SKM-1 (cell line): ENCODE results near the gene SDSL.

ENCODE experiments used
- DNase-seq: peaks from one replicate; lab custom pipeline; 2025; ENCODE audit not compliant: unreplicated experiment; lab: John Stamatoyannopoulos, UW

The SDSL gene

DNA sequence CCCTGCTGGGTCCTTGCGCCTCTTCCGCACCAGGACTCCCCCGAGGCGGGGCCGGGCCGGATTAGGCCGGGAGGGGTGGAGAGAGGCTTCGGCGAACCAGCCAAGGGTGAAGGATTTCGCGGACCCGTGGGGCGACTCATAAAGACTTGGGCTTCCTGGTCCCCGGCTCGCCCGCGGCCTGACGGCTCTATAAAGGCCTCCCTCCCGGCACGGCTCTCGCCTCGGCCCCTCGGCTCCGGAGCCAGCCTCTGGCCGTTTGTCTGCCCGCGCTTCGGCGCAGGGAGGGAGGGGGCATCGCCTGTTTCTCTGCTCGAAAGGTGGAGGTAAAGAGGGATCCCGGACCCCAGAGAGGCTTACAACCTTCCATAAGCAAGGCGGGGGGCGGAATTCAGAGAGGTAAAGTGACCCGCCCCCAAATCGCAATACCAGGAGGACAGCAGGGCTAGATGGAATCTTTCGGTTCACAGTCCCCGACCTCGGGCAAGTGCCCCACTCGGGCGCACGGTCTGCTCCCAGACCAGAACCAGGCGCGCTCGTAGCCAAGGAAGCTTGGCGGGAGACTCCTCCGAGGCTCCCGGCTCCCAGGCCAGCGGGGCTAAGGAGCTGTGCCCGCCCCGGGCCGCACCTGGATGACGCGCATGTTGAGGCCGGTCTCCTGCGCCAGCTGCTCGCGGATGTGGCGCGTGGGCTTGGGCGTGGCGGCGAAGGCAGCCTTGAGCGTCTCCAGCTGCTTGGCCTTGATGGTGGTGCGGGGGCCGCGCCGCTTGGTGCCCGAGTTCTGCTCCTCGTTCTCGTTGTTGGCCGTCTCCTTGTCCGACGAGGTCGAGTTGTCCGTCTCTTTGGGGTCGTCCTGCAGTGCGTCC, 45.6 kb downstream of the SDSL start:
- DNase-seq: no peak

GRCh38 chr12:113468365-113469223, 46.4 kb downstream of the SDSL start:
- no peak for DNase-seq

GRCh38 chr12:113469224-113469948, 47.2 kb downstream of the SDSL start:
- DNase-seq: no peak

DNA sequence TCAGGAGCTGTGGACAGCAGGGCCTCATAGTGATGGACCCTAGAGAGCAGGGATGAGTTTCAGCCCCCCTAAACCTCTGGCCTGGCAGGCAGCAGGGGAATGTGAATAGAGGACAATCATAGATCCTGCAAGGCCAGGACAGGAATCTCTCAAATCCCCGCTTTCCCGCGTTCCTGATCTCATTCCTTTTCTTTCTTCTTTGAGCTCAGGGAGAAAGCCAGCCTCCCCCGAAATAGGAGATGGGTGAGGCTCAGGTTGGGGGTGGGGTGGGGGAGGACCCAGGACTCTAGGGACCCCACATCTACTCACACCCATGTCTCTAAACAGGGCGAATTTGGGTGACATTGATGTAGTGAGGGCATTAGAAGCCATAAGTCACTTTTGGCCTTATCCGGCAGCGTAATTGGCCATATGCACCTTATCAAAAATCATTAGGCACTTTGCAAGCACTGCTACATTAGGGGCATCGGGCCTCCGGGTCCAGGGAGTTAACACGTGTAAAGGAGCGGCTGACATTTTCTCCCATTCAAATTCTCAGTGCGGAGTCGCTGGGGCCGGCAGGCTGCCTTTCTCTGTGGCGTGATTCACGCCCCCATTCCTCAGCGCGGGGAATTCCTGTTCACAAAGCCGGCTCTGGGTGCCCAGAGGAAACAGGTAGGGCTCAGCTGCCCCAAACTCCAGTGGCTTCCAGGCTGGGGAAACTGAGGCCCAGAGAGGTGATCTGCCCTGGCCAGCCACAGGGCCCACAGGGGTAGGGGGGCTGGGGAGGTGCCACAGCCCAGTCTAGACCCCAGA, 48.0 kb downstream of the SDSL start:
- DNase-seq: no peak

DNA sequence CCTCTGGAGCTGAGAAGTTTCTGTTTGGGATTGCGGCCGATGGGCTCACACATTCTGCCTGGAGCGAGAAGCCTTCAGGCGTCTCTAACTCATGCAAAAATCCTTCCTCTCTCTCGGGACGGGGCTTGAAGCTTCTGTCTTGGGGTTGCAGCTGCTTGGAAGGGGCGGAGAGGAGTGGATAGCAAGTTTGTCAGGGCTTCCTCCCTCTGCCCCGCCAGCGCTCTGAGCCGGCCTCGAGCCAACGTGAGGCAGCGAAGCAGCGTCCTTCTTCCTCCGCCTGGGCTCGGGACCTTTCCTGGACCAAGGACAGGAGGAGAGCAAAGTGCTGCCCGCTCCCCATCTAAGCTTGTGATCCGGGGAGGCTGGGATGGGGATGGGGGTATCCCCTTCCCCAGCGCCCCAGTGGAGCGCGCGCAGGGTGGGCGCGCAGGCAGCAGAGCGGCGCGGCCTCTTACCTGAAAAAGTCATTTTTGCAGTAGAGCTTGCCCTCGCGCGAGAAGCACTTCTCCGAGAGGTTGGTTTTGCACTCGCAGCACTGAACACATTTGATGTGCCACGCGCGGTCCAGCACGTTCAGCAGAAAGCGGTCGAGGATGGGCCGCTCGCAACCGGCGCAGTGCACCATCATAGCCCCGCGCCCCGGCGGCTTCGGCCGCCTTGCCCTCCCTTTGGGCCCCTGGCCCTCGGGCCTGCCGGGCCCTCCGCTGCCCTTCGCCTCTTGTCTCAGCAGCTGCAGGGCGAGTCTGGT, 48.9 kb downstream of the SDSL start:
- DNase-seq: no peak

DNA sequence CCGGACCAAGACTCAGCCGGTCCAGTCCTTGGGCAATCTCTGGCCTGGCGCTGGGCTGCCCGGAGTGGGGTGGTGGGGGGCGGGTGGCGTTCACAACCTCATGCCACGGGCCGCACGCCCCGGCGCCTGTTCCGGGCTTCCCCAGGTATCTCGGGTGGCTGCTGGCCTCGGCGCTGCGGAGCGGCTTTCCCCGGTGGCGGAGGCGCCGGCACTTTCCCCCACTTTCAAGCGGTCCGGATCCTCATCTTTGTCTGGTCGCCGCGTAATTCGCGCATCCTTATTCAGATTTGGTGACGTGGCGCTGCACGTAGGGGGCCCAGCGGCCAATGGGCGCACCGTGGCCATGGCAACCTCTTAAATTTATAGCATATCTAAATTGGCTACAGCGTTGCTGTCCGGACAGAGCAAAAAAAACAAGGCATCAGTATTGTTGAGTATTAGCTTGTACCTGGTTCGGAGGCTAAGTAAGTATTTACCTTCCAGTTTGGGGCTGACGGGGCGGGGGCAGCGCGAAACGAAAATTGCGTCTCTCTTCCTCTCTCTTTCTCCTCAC, 49.5 kb downstream of the SDSL start, which contains the start of gene LHX5:
TSS of gene LHX5 (minus strand) at position 253 of the 553 bp plus-strand sequence. CDS start 373 bp downstream, outside the sequence.
- no peak for DNase-seq

GRCh38 chr12:113472191-113473121, 50.3 kb downstream of the SDSL start:
- DNase-seq: no peak

GRCh38 chr12:113473400-113473799, 51.2 kb downstream of the SDSL start:
- DNase-seq: no peak

GRCh38 chr12:113473942-113474341, 51.8 kb downstream of the SDSL start:
- DNase-seq: no peak

GRCh38 chr12:113474635-113475436, 52.7 kb downstream of the SDSL start:
- no peak for DNase-seq

GRCh38 chr12:113475451-113476175, 53.4 kb downstream of the SDSL start:
- no peak for DNase-seq

DNA sequence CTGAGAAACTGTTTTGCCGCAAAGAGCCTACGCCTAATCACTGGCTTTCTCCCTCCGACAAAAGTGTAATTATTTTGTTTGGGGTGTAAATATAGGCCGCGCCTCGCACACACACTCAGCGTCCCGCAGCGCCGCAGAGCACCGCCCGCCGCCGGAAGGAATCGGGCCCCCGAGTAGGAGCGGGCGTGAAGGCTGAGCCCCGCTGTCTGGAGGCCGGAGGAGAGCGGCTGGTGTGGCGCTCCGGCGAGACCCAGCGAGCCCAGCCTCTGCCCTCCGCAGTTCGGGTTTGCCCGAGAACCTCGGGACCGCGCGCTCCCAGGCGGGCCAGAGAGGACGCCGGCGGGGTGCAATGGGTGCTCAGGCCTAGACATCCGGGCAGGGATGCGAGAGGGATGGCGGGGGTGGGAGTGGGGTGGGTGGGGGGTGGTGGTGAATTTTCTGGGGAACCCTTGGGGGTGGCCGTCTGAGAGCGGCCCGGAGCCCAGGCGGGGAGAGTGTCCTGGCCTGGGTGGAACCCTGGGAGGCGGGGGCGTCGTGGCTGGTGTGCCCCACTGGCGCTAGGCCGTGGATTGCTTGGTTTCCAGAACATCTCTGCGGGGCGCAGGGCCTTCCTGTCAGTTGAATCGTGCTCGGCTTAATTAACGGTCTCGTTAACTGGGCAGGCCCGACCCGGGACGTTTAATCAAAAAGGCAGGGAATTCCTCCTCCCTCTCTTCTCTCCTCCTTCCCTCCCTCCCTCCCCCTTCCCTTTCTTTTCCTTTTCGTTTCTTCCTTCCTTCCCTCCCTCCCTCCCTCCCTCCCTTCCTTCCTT, 54.2 kb downstream of the SDSL start:
- no peak for DNase-seq

GRCh38 chr12:113477171-113477841, 55.1 kb downstream of the SDSL start:
- DNase-seq: no peak

DNA sequence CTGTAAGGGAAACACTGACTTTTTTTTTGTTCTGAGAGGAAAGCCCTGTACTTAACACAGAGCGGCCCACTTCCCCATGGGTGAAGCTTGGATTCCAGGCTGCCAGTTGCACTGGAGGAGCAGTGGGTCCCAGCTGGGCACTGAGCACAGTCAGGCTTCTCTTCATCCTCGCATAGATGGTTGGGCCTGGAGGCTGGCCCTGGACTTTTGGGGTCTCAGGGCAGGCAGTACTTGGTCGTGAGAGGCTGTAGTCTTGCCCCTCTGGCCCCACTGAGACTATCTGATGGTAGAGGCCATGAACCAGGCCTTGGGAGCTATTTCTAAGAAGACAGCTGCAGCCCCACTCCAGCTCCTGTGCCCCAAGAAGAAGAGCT, 55.6 kb downstream of the SDSL start:
- no peak for DNase-seq

DNA sequence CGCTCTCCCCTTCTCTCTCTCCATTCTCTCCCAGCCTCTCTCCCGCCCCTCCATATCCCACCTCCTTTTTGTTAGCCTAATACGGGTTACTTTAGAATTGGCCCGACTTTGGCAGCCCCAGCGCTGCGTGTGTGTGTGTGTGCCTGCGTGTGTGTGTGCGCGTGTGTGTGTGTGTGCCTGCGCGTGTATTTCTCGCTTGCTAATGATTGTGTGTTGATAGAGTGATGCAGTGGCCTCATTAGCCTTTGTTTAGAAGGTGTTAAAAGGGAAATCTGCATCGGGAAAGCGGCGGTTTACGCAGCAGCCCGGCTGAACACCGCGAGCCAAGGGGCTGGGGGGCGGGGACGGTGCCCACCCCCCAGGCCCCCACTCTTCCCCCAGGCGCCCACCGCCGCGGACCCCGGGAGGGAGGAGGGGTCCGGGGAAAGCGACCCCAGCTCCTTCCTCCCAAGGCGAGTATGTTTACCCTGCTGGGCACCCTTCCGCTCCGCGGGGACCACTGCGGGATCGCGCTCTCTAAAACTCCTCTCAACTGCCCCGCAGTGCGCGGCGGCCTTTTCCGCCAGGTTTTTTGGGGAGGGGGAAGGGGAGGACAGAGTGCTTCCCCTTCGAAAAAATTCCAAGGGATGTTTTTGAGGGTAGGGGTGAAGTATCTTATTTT, 56.3 kb downstream of the SDSL start:
- no peak for DNase-seq
